Measurements from ENCODE around the gene GGTA1. TPM values are rescaled to one million over a fixed set of nuclear protein-coding genes. Genes with fewer than 3 reads are reported as not detected.

Gene GGTA1
- total RNA-seq, 2 donors from 2014 or later: 1.9 to 2.4 TPM

GRCh38 chr9:121495976-121496375, 3.7 kb downstream of the GGTA1 start:
- H3K36me3 ChIP-seq: no peaks in the 10 kb centered on the region
- TF ChIP-seq POLR2AphosphoS5 (IDR thresholded peaks at IDR 0.05): no peak
- TF ChIP-seq POLR2A (IDR thresholded peaks at IDR 0.05): no peak
- no peak for TF ChIP-seq CTCF (IDR thresholded peaks at IDR 0.05)
- no peak overlapping the region for H3K4me3 ChIP-seq
- no peak for DNase-seq (ENCODE audit: low spot score)
- peaks cover 10% of the 10 kb centered on the region for H3K4me1 ChIP-seq (replicated peaks)
- H3K27ac ChIP-seq: no peak overlapping the region
- H3K9me3 ChIP-seq: no peaks in the 10 kb centered on the region
- intact Hi-C loops (cut with DNase I): no loop called here
- no peaks in the 10 kb centered on the region for H3K27me3 ChIP-seq (replicated peaks; ENCODE audit: insufficient read depth)

- H3K36me3 ChIP-seq: no peaks in the 10 kb centered on the region
- no peaks in the 10 kb centered on the region for H3K27me3 ChIP-seq (replicated peaks; ENCODE audit: insufficient read depth)
- 51% methylated on average over 3 of the region's 3 CpGs for WGBS
- H3K4me1 ChIP-seq (replicated peaks): peaks cover 5% of the 10 kb centered on the region
- H3K27ac ChIP-seq: no peak overlapping the region
- no peak for TF ChIP-seq CTCF (IDR thresholded peaks at IDR 0.05)
- TF ChIP-seq POLR2A (IDR thresholded peaks at IDR 0.05): no peak
- no peak for TF ChIP-seq POLR2AphosphoS5 (IDR thresholded peaks at IDR 0.05)
- no peak overlapping the region for H3K4me3 ChIP-seq
- intact Hi-C loops (cut with DNase I): no loop called here
- DNase-seq (ENCODE audit: low spot score): no peak
- H3K9me3 ChIP-seq: no peaks in the 10 kb centered on the region
These were observed 5.5 kb downstream of the GGTA1 start for GRCh38 chr9:121494192-121494591.

DNA sequence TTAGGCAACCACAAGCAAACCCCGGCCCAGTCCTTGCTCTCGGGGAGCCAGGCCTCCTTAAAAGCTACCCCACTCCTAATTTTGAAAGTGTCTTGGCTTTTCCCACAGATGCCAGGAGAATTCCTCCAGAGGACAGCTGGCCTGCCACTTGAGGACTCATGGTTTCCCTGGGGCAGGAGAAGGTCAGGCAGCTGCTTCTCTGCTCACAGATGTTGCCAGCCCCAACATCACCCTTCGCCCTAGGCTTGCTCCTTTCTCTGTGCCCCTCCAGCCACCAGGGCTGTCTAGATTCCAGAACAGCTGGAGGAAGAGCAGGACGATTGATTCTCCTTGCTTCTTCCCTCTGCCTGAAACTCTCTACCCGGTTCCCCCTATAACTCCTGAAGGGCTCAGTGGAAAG, 8.5 kb downstream of the GGTA1 start:
- intact Hi-C loops (cut with DNase I): no loop called here
- no peak for TF ChIP-seq CTCF (IDR thresholded peaks at IDR 0.05)
- no peak for TF ChIP-seq POLR2AphosphoS5 (IDR thresholded peaks at IDR 0.05)
- no peak for TF ChIP-seq POLR2A (IDR thresholded peaks at IDR 0.05)
- WGBS: 85% methylated on average over 5 of the region's 5 CpGs
- no peak for DNase-seq (ENCODE audit: low spot score)
- Histone ChIP-seq H3K36me3 (no peaks in the 10 kb centered on the region), H3K27ac (no peak overlapping the region), H3K4me1 (replicated peaks) (no peaks in the 10 kb centered on the region), H3K9me3 (no peaks in the 10 kb centered on the region), H3K4me3 (no peak overlapping the region), H3K27me3 (replicated peaks; ENCODE audit: insufficient read depth) (no peaks in the 10 kb centered on the region)

GRCh38 chr9:121489344-121489743, 10.3 kb downstream of the GGTA1 start:
- 91% methylated on average over 2 of the region's 2 CpGs for whole genome bisulfite sequencing
- intact Hi-C loops (cut with DNase I): no loop called here

More at GRCh38 chr9:121489344-121489743, 10.3 kb downstream of the GGTA1 start:
- no peaks in the 10 kb centered on the region for H3K27me3 ChIP-seq (replicated peaks; ENCODE audit: insufficient read depth)
- no peak for DNase-seq (ENCODE audit: low spot score)
- H3K36me3 ChIP-seq: no peaks in the 10 kb centered on the region
- no peak overlapping the region for H3K27ac ChIP-seq
- no peaks in the 10 kb centered on the region for H3K9me3 ChIP-seq
- H3K4me3 ChIP-seq: no peak overlapping the region
- TF ChIP-seq POLR2AphosphoS5 (IDR thresholded peaks at IDR 0.05) (no peak), CTCF (IDR thresholded peaks at IDR 0.05) (no peak), POLR2A (IDR thresholded peaks at IDR 0.05) (no peak)
- H3K4me1 ChIP-seq (replicated peaks): no peaks in the 10 kb centered on the region

All from prostate gland (tissue), 2 donors.